Esophagus (tissue), 2 donors: ENCODE results near the gene DOCK9. TPM values are rescaled to one million over a fixed set of nuclear protein-coding genes. Genes with fewer than 3 reads are reported as not detected.

ENCODE experiments used
- H3K27ac ChIP-seq, 2 donors: one replicate each; pipeline ENCODE4 v1.5.1; 2013; ENCODE audit warnings: low read depth in 2 of 2, mild to moderate bottlenecking in 2 of 2, inconsistent platforms in 1 of 2, low read length in 1 of 2, moderate library complexity in 1 of 2
- H3K27me3 ChIP-seq, 2 donors: one replicate each; pipeline ENCODE4 v1.6.1; 2013; ENCODE audit warnings: low read length in 2 of 2, control low read depth in 1 of 2, mild to moderate bottlenecking in 1 of 2; ENCODE audit not compliant: insufficient read depth in 2 of 2, control insufficient read depth in 1 of 2
- H3K36me3 ChIP-seq, 2 donors: one replicate each; pipeline ENCODE4 v1.6.1; 2013; ENCODE audit warnings: low read length in 1 of 2; ENCODE audit not compliant: control insufficient read depth in 2 of 2, insufficient read depth in 2 of 2
- H3K4me1 ChIP-seq, 2 donors: one replicate each; pipeline ENCODE4 v1.6.1; 2013; ENCODE audit warnings: low read length in 1 of 2; ENCODE audit not compliant: control insufficient read depth in 2 of 2, insufficient read depth in 2 of 2
- H3K4me3 ChIP-seq, 2 donors: one replicate each; pipeline ENCODE4 v1.5.1; 2013; ENCODE audit warnings: low read length in 2 of 2, mild to moderate bottlenecking in 2 of 2, low read depth in 1 of 2, moderate library complexity in 1 of 2
- H3K9me3 ChIP-seq, 2 donors: one replicate each; pipeline ENCODE4 v1.6.1; 2013; ENCODE audit warnings: mild to moderate bottlenecking in 2 of 2, low read depth in 1 of 2, low read length in 1 of 2, moderate library complexity in 1 of 2; ENCODE audit not compliant: control insufficient read depth in 2 of 2, insufficient read depth in 1 of 2
- WGBS, 2 donors: extraction: QIAGEN DNeasy Blood & Tissue Kit; methylation state at CpG; one replicate each; pipeline ENCODE4 v1.1.7; 2013; 5-methylcytosine and 5-hydroxymethylcytosine counted together
- polyA plus RNA-seq, 2 donors: library from polyadenylated mRNA; stranded (reverse); fragments of 200-250 nt; gene quantifications; one replicate each; pipeline ENCODE4 v1.2.3, GENCODE V29; 2013
- donor health status: healthy with polysubstance abuse.
- donor health status: Bipolar disorder and iron deficiency.

DOCK9 gene
- polyA plus RNA-seq, 2 donors, result 69.1 to 83.1 TPM

GRCh38 chr13:98958443-98958794 lies 19.4 kb downstream of the DOCK9 start:
- Histone ChIP-seq H3K36me3 (peaks cover 0 to 5% of the 10 kb centered on the region in 2 donors), H3K4me1 (peaks cover 13 to 17% of the 10 kb centered on the region in 2 donors), H3K27me3 (no peaks in the 10 kb centered on the region), H3K9me3 (no peaks in the 10 kb centered on the region), H3K27ac (no peak overlapping the region), H3K4me3 (no peak overlapping the region)
- 80 to 86% methylated on average over 3 of the region's 3 CpGs for WGBS, 2 donors

GRCh38 chr13:98957731-98958442 lies 20.0 kb downstream of the DOCK9 start:
- Histone ChIP-seq H3K4me1 (peaks cover 13 to 16% of the 10 kb centered on the region in 2 donors), H3K9me3 (no peaks in the 10 kb centered on the region), H3K36me3 (peaks cover 0 to 5% of the 10 kb centered on the region in 2 donors), H3K27ac (peak overlapping the region in 1 of 2 donors; percentile 33), H3K4me3 (no peak overlapping the region), H3K27me3 (no peaks in the 10 kb centered on the region)
- WGBS, 2 donors, result 61 to 64% methylated on average over 3 of the region's 3 CpGs

- no peaks in the 10 kb centered on the region for H3K27me3 ChIP-seq
Observed at GRCh38 chr13:98955336-98955735, 22.5 kb downstream of the DOCK9 start.

GRCh38 chr13:98954313-98954712 lies 23.6 kb downstream of the DOCK9 start:
- H3K4me3 ChIP-seq, result no peak overlapping the region
- H3K9me3 ChIP-seq, result no peaks in the 10 kb centered on the region
- WGBS, 2 donors, result 80 to 88% methylated on average over 4 of the region's 4 CpGs
- H3K4me1 ChIP-seq, result peaks cover 3 to 7% of the 10 kb centered on the region in 2 donors
- H3K27me3 ChIP-seq, result no peaks in the 10 kb centered on the region
- H3K27ac ChIP-seq, result no peak overlapping the region
- peaks cover under 1 to 3% of the 10 kb centered on the region in 2 donors for H3K36me3 ChIP-seq

More at GRCh38 chr13:98955336-98955735, 22.5 kb downstream of the DOCK9 start:
- peaks cover 0 to 5% of the 10 kb centered on the region in 2 donors for H3K36me3 ChIP-seq
- no peak overlapping the region for H3K4me3 ChIP-seq
- no peak overlapping the region for H3K27ac ChIP-seq
- H3K9me3 ChIP-seq, result no peaks in the 10 kb centered on the region
- H3K4me1 ChIP-seq, result peaks cover 7 to 10% of the 10 kb centered on the region in 2 donors
- 95% methylated on average over 9 of the region's 9 CpGs for WGBS, 2 donors

- no peak overlapping the region for H3K27ac ChIP-seq
- no peaks in the 10 kb centered on the region for H3K4me1 ChIP-seq
- H3K4me3 ChIP-seq, result no peak overlapping the region
- H3K27me3 ChIP-seq, result no peaks in the 10 kb centered on the region
- no peaks in the 10 kb centered on the region for H3K9me3 ChIP-seq
- 91 to 92% methylated on average over 6 of the region's 6 CpGs for WGBS, 2 donors
- peaks cover 3 to 5% of the 10 kb centered on the region in 2 donors for H3K36me3 ChIP-seq
Observed at GRCh38 chr13:98951266-98951665, 26.6 kb downstream of the DOCK9 start.

GRCh38 chr13:98950705-98951104 lies 27.2 kb downstream of the DOCK9 start:
- Histone ChIP-seq H3K36me3 (peaks cover 3 to 5% of the 10 kb centered on the region in 2 donors), H3K27me3 (no peaks in the 10 kb centered on the region), H3K4me3 (no peak overlapping the region), H3K27ac (no peak overlapping the region), H3K4me1 (peaks cover 0 to 2% of the 10 kb centered on the region in 2 donors), H3K9me3 (no peaks in the 10 kb centered on the region)
- WGBS, 2 donors, result 92 to 95% methylated on average over 7 of the region's 7 CpGs

- WGBS, 2 donors, result 54 to 67% methylated on average over 1 of the region's 1 CpG
- no peaks in the 10 kb centered on the region for H3K9me3 ChIP-seq
- H3K4me3 ChIP-seq, result no peak overlapping the region
- H3K36me3 ChIP-seq, result peaks cover 0 to 8% of the 10 kb centered on the region in 2 donors
- peaks cover 2 to 4% of the 10 kb centered on the region in 2 donors for H3K4me1 ChIP-seq
- H3K27ac ChIP-seq, result no peak overlapping the region
- no peaks in the 10 kb centered on the region for H3K27me3 ChIP-seq
Observed at GRCh38 chr13:98947925-98948324, 29.9 kb downstream of the DOCK9 start.

- Histone ChIP-seq H3K27ac (no peak overlapping the region), H3K36me3 (peaks cover 0 to 9% of the 10 kb centered on the region in 2 donors), H3K4me3 (no peak overlapping the region), H3K27me3 (no peaks in the 10 kb centered on the region), H3K9me3 (no peaks in the 10 kb centered on the region), H3K4me1 (peaks cover 2 to 6% of the 10 kb centered on the region in 2 donors)
- WGBS, 2 donors, result 95 to 96% methylated on average over 9 of the region's 9 CpGs
Observed at GRCh38 chr13:98945863-98946605, 31.8 kb downstream of the DOCK9 start.

- peaks cover 9 to 13% of the 10 kb centered on the region in 2 donors for H3K4me1 ChIP-seq
- WGBS, 2 donors, result 90 to 96% methylated on average over 5 of the region's 5 CpGs
Observed at GRCh38 chr13:98944336-98944735, 33.5 kb downstream of the DOCK9 start.

More at GRCh38 chr13:98944336-98944735, 33.5 kb downstream of the DOCK9 start:
- H3K36me3 ChIP-seq, result peaks cover 0 to 9% of the 10 kb centered on the region in 2 donors
- H3K9me3 ChIP-seq, result no peaks in the 10 kb centered on the region
- H3K27ac ChIP-seq, result no peak overlapping the region
- no peak overlapping the region for H3K4me3 ChIP-seq
- no peaks in the 10 kb centered on the region for H3K27me3 ChIP-seq
